ENCODE data around the gene NAT9.

The NAT9 gene

DNA sequence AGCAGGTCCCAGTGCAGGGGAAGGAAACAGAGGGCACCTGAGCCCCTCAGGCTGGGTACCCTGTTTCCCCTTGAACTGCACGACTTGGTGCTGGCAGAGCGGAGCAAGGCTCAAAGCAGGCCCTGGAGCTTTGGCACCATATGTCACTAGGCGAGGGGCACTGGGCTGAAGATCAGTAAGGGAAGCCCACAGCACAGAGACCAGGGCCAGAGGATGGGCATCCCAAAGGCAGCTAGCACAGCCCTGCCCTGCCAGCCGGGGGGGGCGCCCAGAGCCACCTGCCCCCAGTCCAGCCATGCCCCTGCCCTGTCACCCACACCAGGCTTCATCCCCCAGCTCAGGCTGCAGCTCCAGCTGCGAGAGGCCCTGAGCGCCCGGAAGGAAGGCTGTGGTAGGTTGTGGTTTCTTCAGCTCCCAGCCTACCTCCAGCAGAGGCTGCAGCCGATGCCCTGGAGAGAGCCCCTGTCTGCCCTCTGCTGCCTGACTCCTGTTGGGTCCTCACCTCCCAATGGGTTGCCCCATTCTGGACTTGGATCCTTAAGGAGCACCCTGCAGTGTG, 16.8 kb downstream of the NAT9 start:
- peak; percentile 62 for DNase-seq

GRCh38 chr17:74758848-74759168, 17.3 kb downstream of the NAT9 start:
- no peak for DNase-seq

GRCh38 chr17:74757931-74758847, 18.0 kb downstream of the NAT9 start:
- DNase-seq, result no peak

DNA sequence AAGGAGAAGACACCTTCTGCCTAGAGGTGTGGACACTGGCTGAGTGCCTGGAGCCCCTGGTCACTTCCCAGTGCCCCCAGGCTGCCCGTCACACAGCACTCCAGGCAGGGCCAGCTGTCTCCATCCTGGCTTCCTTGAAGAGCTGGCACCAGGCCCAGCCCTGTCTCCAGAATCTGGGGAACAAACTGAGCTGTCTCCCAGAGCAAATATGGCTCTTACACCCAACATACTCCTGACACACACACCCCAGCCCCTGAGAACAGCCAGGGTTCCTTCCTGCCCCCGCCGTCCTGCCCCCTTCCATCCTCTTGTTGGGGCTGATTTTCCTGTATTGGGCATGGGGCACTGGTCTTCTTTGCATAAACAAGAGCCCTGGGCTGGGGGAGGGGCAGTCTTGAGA, 18.6 kb downstream of the NAT9 start:
- no peak for DNase-seq

DNA sequence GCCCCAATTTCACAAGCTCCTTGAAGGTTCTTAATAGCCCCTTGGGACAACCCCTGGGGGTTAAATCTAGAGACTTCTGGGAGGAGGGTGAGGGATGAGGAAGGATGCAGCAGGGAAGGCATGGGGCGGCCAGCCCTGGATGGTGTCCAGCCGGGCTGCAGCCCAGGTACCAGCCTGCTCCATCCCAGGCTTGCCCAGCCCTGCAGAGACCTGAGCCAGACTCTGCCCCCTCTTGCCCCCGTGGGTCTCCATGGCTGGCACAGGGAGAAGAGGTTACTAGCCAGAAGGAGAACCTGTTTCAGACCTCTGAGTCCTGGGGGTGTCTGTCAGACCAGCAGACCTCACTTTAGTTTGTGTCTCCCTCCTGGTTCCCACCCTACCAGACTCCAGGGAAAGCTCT, 19.3 kb downstream of the NAT9 start:
- no peak for DNase-seq

GRCh38 chr17:74755533-74755932, 20.6 kb downstream of the NAT9 start:
- no peak for DNase-seq

- no peak for DNase-seq
These were observed 21.3 kb downstream of the NAT9 start for GRCh38 chr17:74754832-74755231.

- DNase-seq, result no peak
These were observed 23.2 kb downstream of the NAT9 start for GRCh38 chr17:74752822-74753401.

DNA sequence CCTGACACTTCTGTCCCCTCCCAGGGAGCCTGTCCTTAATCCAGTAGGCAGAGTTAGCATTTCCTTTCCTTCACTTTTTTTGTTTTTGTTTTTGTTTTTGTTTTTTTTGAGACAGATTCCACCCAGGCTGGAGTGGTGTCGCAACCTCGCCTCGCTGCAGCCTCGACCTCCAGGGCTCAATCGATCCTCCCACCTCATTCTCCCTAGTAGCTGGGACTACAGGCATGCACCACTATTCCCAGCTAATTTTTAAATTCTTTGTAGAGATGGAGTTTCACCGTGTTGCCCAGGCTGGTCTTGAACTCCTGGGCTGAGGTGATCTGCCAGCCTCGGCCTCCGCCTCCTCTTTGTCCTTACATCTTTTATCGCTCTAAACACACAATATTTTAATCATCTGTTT, 23.7 kb downstream of the NAT9 start:
- DNase-seq, result no peak

DNA sequence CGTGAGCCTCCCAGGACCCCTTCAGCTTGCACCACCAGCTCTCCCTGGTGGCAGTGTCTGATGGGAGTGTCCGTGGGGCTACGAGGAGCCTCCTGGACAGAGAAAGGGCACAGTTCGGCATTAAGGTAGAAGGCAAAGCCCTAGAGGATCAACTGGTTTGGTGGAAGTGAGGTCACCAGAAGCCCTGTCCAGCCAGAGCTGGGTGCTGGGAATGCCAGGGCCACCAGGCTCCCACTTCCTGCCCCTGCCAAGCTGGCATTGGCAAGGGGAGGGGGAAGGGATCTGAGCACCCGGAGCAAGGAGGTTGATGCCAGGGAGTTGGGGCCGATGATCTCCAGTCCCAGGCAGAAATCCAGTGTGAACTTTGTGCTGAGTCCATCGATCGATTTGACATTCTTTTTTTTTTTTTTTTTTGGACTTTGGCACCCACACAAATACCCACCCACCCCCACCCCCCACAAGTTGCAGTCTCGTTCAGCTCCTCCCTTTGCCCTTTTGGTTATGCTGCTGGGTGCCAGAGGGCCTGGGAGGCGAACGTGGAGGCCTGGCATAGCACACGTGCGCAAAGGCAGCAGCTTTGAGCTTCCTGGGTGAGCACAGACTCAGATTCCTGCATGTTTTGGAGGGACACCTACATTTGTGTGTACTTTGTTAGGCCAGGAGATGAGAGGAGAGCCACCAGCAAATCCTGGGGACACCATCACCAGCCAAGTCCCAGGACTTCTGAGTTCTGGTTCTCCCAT, 25.6 kb downstream of the NAT9 start:
- no peak for DNase-seq

GRCh38 chr17:74750039-74750326, 26.2 kb downstream of the NAT9 start:
- no peak for DNase-seq

- peak; percentile 51 for DNase-seq
These were observed 26.7 kb downstream of the NAT9 start for GRCh38 chr17:74749279-74750038.

DNA sequence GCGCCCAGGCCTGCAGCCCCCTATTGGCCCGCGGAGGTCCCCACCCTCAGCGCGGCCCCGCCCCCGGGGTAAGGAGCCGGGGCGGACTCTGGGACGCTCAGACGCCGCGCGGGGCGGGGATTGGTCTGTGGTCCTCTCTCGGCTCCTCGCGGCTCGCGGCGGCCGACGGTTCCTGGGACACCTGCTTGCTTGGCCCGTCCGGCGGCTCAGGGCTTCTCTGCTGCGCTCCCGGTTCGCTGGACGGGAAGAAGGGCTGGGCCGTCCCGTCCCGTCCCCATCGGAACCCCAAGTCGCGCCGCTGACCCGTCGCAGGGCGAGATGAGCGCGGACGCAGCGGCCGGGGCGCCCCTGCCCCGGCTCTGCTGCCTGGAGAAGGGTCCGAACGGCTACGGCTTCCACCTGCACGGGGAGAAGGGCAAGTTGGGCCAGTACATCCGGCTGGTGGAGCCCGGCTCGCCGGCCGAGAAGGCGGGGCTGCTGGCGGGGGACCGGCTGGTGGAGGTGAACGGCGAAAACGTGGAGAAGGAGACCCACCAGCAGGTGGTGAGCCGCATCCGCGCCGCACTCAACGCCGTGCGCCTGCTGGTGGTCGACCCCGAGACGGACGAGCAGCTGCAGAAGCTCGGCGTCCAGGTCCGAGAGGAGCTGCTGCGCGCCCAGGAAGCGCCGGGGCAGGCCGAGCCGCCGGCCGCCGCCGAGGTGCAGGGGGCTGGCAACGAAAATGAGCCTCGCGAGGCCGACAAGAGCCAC, 27.4 kb downstream of the NAT9 start, which contains the start of gene NHERF1:
Gene NHERF1 (plus strand): TSS at position 100 of the 750 bp plus-strand sequence. CDS start 219 bp downstream, at position 319.
- peak; percentile 95 for DNase-seq

DNA sequence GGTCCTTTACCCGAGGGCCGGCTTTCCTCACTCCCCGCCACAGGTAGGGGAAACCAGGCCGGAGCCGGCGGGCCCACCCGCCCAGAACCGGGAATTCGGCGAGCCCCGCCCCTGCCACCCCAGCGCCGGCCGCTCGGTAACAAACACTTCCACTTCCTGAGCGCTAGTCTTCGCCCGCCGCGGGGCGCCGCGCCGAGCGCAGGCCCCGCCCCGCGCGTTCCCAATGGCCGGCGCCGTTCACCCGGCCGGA, 27.9 kb downstream of the NAT9 start:
- DNase-seq, result no peak

- DNase-seq, result no peak
These were observed 29.2 kb downstream of the NAT9 start for GRCh38 chr17:74746922-74747321.

DNA sequence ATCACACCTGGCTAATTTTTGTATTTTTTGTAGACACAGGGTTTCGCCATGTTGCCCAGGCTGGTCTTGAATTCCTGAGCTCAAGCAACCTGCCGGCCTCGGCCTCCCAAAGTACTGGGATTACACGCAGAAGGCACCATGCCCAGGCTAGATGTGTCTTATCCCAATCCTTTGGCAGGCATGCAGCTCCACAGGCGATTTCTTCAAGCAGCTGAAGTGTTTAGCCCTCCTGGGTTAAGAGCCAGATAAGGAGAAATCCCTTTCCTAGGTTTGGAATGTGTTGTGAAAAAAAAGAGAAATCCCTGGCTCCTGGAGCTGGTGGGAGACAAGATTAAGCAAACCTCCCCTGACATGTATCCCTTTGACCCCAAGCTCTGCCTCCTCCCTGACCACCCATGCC, 29.8 kb downstream of the NAT9 start:
- no peak for DNase-seq

GRCh38 chr17:74745548-74746177, 30.5 kb downstream of the NAT9 start:
- no peak for DNase-seq

GRCh38 chr17:74744714-74745547, 31.2 kb downstream of the NAT9 start:
- peak; percentile 84 for DNase-seq

DNA sequence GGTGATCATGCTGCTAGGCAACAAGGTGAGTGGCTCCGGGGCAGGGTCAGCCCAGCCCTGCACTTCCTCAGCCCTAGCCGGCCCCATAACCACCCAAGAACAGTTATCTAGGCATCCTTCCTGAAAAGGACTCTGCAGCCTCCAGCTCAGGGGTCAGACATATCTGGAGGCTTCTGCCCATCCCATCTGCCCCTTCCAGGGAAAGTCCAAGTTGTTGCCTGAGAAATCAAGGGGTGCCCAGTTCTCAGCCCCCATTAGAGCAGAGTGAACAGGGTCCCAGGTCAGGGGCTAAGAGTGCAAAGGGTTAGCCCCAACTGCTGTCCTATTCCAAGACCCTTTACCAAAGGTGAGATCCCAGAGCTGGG, 31.8 kb downstream of the NAT9 start:
- no peak for DNase-seq

GRCh38 chr17:74743755-74744154, 32.4 kb downstream of the NAT9 start:
- no peak for DNase-seq

GRCh38 chr17:74742978-74743545, 33.1 kb downstream of the NAT9 start:
- no peak for DNase-seq
